Spleen (tissue), 7 donors: Measurements from ENCODE around the gene TIRAP.

ENCODE experiments used
- POLR2A ChIP-seq, 3 donors: fragments of 450-650 bp; IDR thresholded peaks; one replicate each; pipeline ENCODE4 v1.5.1; 2017; ENCODE audit warnings: antibody characterized with exemption in 3 of 3, mild to moderate bottlenecking in 1 of 3
- POLR2AphosphoS5 ChIP-seq, 3 donors: sonication (generic); formaldehyde crosslinking; IDR thresholded peaks; one replicate each; pipeline ENCODE4 v1.5.1; 2017; ENCODE audit warnings: antibody characterized with exemption in 3 of 3
- TF ChIP-seq, protein P1 (sequence below), 11 experiments: fragments of 200-600 bp in 7 of 11; fragments of 450-650 bp in 4 of 11; sonication (generic) in 4 of 11; IDR thresholded peaks in 8 of 11; conservative IDR thresholded peaks in 3 of 11; 1 replicate in 7 of 11; 2 replicates in 4 of 11; pipeline versions ENCODE4 v1.4.0 to v1.8.0; 2016 to 2021; ENCODE audit warnings: antibody characterized with exemption in 11 of 11, inconsistent platforms in 4 of 11, mild to moderate bottlenecking in 1 of 11
- donor health status: DM: no; HTN: no; CAD: no; lungs with moderate emphysema.
- donor health status: DM: no; HTN: no; CAD: no.
- donor health status: DM: no; HTN: no; CAD: no.

DNA sequence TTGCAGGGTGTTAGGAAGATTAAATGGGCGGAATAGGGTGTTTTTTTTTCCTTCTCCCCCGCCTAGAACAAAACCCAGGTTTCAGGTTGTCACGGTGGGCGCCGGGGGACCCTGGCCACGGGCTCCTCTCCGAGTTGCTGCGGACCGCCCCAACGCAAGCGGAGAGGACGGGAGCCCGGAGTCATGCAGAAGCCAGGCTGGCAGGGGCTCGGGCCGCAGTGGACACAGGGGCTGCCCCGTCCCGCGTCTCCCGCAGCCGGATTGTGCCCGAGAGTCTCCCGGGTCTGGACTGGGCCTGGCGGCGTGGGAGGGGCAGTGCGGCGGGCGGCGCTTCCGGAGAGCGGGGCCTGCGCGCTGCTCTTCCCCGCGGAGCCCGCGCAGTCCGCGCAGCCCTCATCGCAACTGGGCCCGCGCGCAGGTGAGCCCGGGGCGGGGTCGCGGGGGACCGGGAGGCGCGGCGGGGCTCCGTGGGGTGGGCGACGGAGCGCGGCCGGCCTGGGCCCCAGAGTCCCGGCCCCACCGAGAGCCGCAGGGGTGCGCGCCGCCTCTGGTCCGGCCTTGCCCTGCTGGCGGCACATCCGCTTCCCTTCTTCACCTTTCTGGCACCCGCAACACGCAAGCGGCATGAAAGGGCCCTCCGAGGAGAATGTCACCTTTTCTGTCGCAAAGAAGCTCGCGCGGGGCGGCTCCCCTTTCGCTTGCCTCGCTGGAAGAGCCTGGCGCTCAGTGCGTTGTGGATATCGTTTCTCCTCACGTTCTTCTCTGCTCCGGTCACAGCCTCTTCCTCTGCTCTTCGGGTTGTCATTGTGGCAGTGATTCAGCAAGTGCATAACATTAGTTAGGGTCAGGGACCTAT, at the start of gene TIRAP:
- TF ChIP-seq POLR2AphosphoS5 (IDR thresholded peaks at IDR 0.05) (peak; percentile 79 to 82 (median 80)), POLR2A (IDR thresholded peaks at IDR 0.05) (peak in 1 of 3 donors; percentile 51)
- TF ChIP-seq, protein P1, sequence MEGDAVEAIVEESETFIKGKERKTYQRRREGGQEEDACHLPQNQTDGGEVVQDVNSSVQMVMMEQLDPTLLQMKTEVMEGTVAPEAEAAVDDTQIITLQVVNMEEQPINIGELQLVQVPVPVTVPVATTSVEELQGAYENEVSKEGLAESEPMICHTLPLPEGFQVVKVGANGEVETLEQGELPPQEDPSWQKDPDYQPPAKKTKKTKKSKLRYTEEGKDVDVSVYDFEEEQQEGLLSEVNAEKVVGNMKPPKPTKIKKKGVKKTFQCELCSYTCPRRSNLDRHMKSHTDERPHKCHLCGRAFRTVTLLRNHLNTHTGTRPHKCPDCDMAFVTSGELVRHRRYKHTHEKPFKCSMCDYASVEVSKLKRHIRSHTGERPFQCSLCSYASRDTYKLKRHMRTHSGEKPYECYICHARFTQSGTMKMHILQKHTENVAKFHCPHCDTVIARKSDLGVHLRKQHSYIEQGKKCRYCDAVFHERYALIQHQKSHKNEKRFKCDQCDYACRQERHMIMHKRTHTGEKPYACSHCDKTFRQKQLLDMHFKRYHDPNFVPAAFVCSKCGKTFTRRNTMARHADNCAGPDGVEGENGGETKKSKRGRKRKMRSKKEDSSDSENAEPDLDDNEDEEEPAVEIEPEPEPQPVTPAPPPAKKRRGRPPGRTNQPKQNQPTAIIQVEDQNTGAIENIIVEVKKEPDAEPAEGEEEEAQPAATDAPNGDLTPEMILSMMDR (IDR thresholded peaks at IDR 0.05 in 8 of 11, conservative IDR thresholded peaks at IDR 0.05 in 3 of 11) = peak in 7 of 11 experiments; percentile 26 to 53 (median 38)
